HG03025 (cell line): Measurements from ENCODE around the gene ANXA5.

ENCODE experiments used
- ATAC-seq: cut with Tn5 transposase; IDR thresholded peaks from one replicate; pipeline ENCODE4 v1.9.1; 2021; ENCODE audit warnings: mild to moderate bottlenecking, moderate library complexity; ENCODE audit not compliant: unreplicated experiment, low FRiP score

The ANXA5 gene

DNA sequence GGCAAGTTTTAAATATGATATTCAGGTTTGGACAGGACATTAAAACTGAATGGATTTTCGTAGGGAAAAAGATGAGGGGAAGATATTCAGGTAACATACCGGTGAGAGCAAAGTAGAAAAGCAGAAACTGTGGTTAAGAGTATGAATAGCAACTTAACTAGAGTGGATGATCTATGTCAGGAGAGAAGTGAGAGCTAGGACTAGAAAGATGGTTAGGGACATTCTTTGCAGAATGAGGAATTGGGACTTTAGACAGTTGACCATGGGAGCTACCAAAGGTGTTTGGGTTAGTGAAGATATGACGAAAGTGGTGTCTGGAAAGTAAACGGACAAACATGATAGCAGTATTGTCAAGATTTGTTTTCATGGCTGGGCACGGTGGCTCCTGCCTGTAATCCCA is 45.2 kb downstream of the ANXA5 start:
- ATAC-seq, result no peak

DNA sequence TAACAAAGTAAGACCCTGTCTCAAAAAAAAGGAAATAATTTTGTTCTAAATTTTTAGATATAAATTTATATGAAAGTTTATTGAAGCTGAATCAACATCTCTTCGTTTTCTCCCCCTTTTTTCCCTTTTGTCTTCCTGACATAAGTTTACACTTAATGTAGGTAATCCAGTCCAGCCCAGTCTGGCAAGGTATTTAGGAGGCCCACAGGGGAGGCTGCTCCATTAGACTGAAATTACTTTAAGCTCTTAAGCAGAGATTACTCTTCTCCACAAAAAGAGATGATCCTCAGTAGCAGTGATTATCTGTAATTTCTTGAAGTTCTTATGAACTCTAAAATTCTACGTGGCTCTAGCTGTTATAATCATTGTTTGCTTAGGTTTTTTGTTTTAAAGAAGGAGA is 46.0 kb downstream of the ANXA5 start:
- ATAC-seq, result no peak

DNA sequence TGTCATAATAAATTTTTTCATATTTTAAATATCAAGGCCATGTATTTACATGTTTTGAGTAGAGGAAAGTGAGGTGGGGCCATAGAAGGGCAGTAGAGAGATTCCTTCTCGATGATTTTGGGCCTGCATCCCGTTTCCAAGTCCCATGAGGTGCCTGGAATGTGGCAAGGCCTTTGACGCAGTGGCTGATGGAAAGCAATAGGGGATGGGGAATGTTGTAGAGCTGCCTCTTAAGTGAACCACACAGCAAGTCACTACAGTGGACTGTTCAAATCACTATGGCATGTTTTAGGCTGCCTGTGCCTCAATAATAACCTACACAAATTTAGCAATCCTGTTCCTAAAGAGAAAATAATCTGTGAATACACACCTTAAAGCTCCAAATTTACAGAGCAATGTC is 48.3 kb downstream of the ANXA5 start:
- ATAC-seq, result no peak

DNA sequence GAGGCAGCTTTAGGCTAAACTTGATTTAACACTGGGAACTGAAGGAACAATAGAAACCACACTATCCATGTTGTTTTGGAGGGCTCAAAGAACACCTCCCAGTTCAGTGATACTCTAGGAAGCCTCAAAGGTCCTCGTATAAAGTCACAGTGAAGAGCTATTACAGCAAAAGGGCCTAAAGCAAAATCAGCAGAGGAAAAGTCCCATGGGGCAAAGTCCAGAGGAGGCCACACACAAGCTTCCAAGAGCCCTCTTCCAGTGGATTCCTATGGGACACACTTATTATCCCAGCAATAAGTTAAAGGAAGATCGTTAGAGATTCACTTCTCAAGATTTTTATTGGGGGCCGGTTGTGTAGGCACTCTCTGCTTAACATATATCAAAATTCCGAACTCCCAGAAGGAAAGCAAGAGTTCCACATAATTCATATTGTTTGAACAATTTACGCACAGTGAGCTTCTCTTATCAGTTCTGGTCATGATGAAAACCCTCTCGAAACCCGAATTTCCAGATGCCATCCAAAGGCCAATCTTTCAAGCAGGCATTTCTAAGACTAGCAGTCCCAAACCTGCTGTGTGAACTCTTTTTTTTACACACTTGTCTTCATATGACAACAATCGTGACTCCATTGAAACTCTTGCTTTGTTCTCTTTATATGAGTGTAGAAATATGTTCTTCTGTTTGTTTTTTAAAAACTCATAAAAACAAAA is 53.7 kb downstream of the ANXA5 start:
- ATAC-seq, result no peak

DNA sequence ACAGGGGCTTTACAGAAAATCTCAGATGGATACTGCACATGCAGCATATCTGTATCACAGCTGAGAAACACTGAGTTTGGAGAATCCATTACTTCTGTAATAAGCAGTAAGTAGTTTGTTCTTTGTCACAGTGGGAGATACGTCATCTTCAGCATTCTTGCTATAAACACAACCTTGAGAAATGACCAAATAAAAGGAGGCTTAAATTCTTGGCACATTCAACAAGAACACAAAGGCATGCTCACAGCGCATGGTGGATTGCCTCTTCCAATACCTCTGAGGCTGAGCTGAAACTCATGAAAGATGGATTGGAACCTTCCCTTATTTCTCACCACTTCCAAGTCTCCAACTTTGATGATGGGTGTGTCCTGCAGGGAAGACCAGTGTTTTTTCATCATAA is 54.5 kb downstream of the ANXA5 start:
- ATAC-seq, result no peak

DNA sequence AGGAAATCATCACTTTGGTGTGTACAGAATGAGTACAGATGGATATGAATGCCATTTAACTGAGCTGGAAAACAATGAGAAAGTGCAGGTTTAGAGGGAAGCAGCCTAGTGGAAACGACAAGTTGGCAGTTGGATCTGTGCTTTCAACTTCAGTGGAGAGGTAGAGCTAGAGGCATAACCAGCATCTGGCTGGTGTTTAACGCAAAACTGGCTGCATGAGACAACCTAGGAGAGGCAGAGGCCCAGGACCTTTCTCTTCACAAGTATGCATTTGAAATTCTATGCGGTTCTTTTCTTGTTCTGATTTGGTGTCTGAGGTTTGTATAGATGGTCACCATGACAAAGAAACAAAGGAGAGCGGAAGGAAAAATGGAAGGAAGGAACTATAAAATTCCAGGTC is 63.1 kb downstream of the ANXA5 start:
- no peak for ATAC-seq

DNA sequence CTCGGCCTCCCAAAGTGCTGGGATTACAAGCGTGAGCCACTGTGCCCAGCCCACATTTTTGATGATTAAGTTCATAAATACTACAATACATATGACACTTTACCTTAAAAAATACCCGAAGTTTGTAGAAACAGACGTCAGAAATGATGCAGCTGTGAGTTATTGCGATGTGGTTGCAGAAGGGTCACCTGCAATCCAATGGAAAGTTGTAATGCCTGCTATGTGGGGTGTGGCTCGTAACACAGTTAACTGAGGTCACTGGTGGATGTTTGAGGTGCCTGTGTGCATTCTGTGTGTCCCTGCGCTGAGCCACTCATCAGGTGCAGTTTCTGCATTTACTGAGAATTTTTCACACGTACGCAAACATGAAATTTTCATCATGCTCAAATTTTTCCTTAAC is 64.1 kb downstream of the ANXA5 start:
- no peak for ATAC-seq
